ENCODE measurements around the gene NDUFS8. TPM values are rescaled to one million over a fixed set of nuclear protein-coding genes. Genes with fewer than 3 reads are reported as not detected.
A peak's percentile ranks its signal among the peaks of the same experiment; 100 is the strongest.

Gene NDUFS8
- polyA plus RNA-seq, 3 donors, result 62.9 to 141 (median 114) TPM

DNA sequence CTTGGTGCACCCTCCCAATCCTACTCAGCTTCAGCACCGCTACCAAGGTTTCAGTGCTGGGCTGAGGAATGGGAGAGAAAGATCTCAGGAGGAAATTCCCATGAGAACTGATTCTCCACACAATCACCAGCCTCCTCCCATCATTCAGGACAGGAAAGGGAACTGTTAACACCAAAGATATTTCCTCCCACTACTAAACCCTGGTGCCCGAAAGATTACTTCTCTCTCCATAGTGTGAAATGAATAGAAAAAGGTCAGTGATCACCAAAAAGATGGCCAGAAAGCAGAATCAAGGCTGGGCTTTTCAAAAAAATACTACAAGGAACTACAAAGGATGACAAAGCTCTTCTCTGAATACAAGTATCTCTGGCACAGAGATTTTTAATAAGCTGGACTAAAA, 34.4 kb downstream of the NDUFS8 start:
- H3K79me2 ChIP-seq (ENCODE audit: insufficient read depth, low read length), result no peaks in the 10 kb centered on the region
- no peaks in the 10 kb centered on the region for H3K9me3 Mint-ChIP-seq
- H3K4me3 Mint-ChIP-seq, result no peak overlapping the region
- no peak overlapping the region for H2AFZ ChIP-seq (ENCODE audit: insufficient read depth, low read depth, low read length, poor library complexity, severe bottlenecking)
- H3K9me3 ChIP-seq (replicated peaks in 1 of 2; ENCODE audit: control insufficient read depth in 1 of 2, insufficient read depth in 1 of 2, low read length in 2 of 2), result no peaks in the 10 kb centered on the region
- no peak for DNase-seq
- H3K27me3 ChIP-seq (ENCODE audit: control insufficient read depth in 2 of 2, insufficient read depth in 2 of 2, low read length in 2 of 2), result no peaks in the 10 kb centered on the region
- WGBS (ENCODE audit: insufficient coverage), result no CpG with 5 or more reads among the region's 2 CpGs
- H3K27ac Mint-ChIP-seq, result peak overlapping the region in 4 of 7 donors; percentile 11 to 68 (median 43)
- intact Hi-C loops (cut with micrococcal nuclease), result no loop called here
- peaks cover 0 to 10% of the 10 kb centered on the region in 2 donors for H3K4me1 ChIP-seq (ENCODE audit: control insufficient read depth in 1 of 2, insufficient read depth in 2 of 2, low read length in 2 of 2)
- peak overlapping the region in 1 of 2 donors; percentile 13 for H3K27ac ChIP-seq (ENCODE audit: low read depth in 1 of 2, low read length in 2 of 2)
- no peak overlapping the region for H3K4me3 ChIP-seq (replicated peaks in 1 of 3; ENCODE audit: low read depth in 2 of 3, low read length in 3 of 3)
- no peak overlapping the region for H3K9ac ChIP-seq (ENCODE audit: insufficient read depth, low read length, poor library complexity, severe bottlenecking)
- peaks cover 69 to 85% of the 10 kb centered on the region in 2 donors for H3K36me3 Mint-ChIP-seq
- no peaks in the 10 kb centered on the region for H4K20me1 ChIP-seq (ENCODE audit: insufficient read depth, low read length)
- H3K27me3 Mint-ChIP-seq (ENCODE audit: low read depth in 3 of 3), result no peaks in the 10 kb centered on the region
- no peak overlapping the region for H3K4me2 ChIP-seq (replicated peaks; ENCODE audit: extremely low read depth, low read length, poor library complexity, severe bottlenecking)
- peaks cover 16% of the 10 kb centered on the region for H3K4me1 Mint-ChIP-seq
- TF ChIP-seq, protein P1, sequence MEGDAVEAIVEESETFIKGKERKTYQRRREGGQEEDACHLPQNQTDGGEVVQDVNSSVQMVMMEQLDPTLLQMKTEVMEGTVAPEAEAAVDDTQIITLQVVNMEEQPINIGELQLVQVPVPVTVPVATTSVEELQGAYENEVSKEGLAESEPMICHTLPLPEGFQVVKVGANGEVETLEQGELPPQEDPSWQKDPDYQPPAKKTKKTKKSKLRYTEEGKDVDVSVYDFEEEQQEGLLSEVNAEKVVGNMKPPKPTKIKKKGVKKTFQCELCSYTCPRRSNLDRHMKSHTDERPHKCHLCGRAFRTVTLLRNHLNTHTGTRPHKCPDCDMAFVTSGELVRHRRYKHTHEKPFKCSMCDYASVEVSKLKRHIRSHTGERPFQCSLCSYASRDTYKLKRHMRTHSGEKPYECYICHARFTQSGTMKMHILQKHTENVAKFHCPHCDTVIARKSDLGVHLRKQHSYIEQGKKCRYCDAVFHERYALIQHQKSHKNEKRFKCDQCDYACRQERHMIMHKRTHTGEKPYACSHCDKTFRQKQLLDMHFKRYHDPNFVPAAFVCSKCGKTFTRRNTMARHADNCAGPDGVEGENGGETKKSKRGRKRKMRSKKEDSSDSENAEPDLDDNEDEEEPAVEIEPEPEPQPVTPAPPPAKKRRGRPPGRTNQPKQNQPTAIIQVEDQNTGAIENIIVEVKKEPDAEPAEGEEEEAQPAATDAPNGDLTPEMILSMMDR (IDR thresholded peaks at IDR 0.05), result no peak
- peaks cover 51 to 93% of the 10 kb centered on the region in 2 donors for H3K36me3 ChIP-seq (replicated peaks in 1 of 2; ENCODE audit: control insufficient read depth in 1 of 2, insufficient read depth in 2 of 2, low read length in 2 of 2)

DNA sequence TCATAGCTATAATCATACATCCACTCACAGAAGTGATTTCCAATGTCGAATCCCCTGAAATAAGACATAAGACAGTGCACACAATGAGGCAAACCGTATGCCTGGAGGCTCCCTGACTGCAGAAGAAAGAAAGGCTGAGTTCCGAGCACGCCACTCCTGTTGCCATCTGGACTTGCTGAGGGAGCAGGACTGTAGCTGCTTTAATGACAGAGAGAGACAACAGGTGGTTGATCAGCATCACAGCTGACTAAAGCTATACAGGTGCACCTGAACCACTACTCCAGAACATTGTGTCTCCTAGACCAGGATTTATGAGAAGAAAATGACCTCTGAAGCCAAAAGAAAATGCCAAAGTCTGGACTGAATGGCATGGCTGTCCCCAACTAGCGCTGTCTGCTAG, 35.4 kb downstream of the NDUFS8 start:
- no peak overlapping the region for H2AFZ ChIP-seq (ENCODE audit: insufficient read depth, low read depth, low read length, poor library complexity, severe bottlenecking)
- TF ChIP-seq, protein P1 (IDR thresholded peaks at IDR 0.05), result no peak
- no peaks in the 10 kb centered on the region for H4K20me1 ChIP-seq (ENCODE audit: insufficient read depth, low read length)
- H3K79me2 ChIP-seq (ENCODE audit: insufficient read depth, low read length), result no peaks in the 10 kb centered on the region
- no peak overlapping the region for H3K4me2 ChIP-seq (replicated peaks; ENCODE audit: extremely low read depth, low read length, poor library complexity, severe bottlenecking)
- WGBS (ENCODE audit: insufficient coverage), result 90% methylated on average over 3 of the region's 5 CpGs
- no peaks in the 10 kb centered on the region for H3K9me3 ChIP-seq (replicated peaks in 1 of 2; ENCODE audit: control insufficient read depth in 1 of 2, insufficient read depth in 1 of 2, low read length in 2 of 2)
- H3K36me3 ChIP-seq (replicated peaks in 1 of 2; ENCODE audit: control insufficient read depth in 1 of 2, insufficient read depth in 2 of 2, low read length in 2 of 2), result peaks cover 60 to 97% of the 10 kb centered on the region in 2 donors
- H3K27ac ChIP-seq (ENCODE audit: low read depth in 1 of 2, low read length in 2 of 2), result no peak overlapping the region
- Mint-ChIP-seq H3K27me3 (ENCODE audit: low read depth in 3 of 3) (no peaks in the 10 kb centered on the region), H3K4me1 (peaks cover 16% of the 10 kb centered on the region), H3K36me3 (peaks cover 74 to 88% of the 10 kb centered on the region in 2 donors), H3K9me3 (no peaks in the 10 kb centered on the region), H3K4me3 (no peak overlapping the region), H3K27ac (no peak overlapping the region)
- peaks cover 0 to 10% of the 10 kb centered on the region in 2 donors for H3K4me1 ChIP-seq (ENCODE audit: control insufficient read depth in 1 of 2, insufficient read depth in 2 of 2, low read length in 2 of 2)
- no peak overlapping the region for H3K4me3 ChIP-seq (replicated peaks in 1 of 3; ENCODE audit: low read depth in 2 of 3, low read length in 3 of 3)
- no peaks in the 10 kb centered on the region for H3K27me3 ChIP-seq (ENCODE audit: control insufficient read depth in 2 of 2, insufficient read depth in 2 of 2, low read length in 2 of 2)
- intact Hi-C loops (cut with micrococcal nuclease), result no loop called here
- H3K9ac ChIP-seq (ENCODE audit: insufficient read depth, low read length, poor library complexity, severe bottlenecking), result no peak overlapping the region
- DNase-seq, result no peak
